Subcutaneous abdominal adipose tissue (tissue), 5 donors: ENCODE results near the gene DUSP28.

Source experiments
- H3K27ac ChIP-seq: one replicate; pipeline ENCODE4 v1.7.0; 2013; ENCODE audit warnings: low read depth, mild to moderate bottlenecking, inconsistent platforms, low read length, moderate library complexity
- H3K27me3 ChIP-seq, 5 donors: one replicate each; pipeline ENCODE4 v1.7.0; 2013; ENCODE audit warnings: low read length in 5 of 5, inconsistent platforms in 1 of 5; ENCODE audit not compliant: control insufficient read depth in 5 of 5, insufficient read depth in 4 of 5
- H3K36me3 ChIP-seq, 5 donors: one replicate each; pipeline ENCODE4 v1.7.0; 2013; ENCODE audit warnings: low read length in 5 of 5; ENCODE audit not compliant: control insufficient read depth in 5 of 5, insufficient read depth in 5 of 5
- H3K4me1 ChIP-seq, 5 donors: one replicate each; pipeline ENCODE4 v1.7.0; 2013; ENCODE audit warnings: low read length in 5 of 5, mild to moderate bottlenecking in 3 of 5, moderate library complexity in 1 of 5; ENCODE audit not compliant: control insufficient read depth in 5 of 5, insufficient read depth in 5 of 5
- H3K4me3 ChIP-seq, 5 donors: one replicate each; pipeline ENCODE4 v1.7.0; 2013; ENCODE audit warnings: low read length in 5 of 5, low read depth in 1 of 5
- H3K9ac ChIP-seq, 5 donors: one replicate each; pipeline ENCODE4 v1.7.0; 2013; ENCODE audit warnings: low read length in 5 of 5, mild to moderate bottlenecking in 4 of 5, moderate library complexity in 3 of 5
- H3K9me3 ChIP-seq, 5 donors: one replicate each; pipeline ENCODE4 v1.7.0; 2013; ENCODE audit warnings: low read length in 5 of 5; ENCODE audit not compliant: control insufficient read depth in 5 of 5
- donor health status: healthy.
- donor health status: healthy.
- donor health status: healthy.
- donor health status: healthy.
- donor health status: healthy.

The DUSP28 gene

GRCh38 chr2:240573071-240573515, 12.9 kb downstream of the DUSP28 start:
- Histone ChIP-seq H3K27me3 (no peaks in the 10 kb centered on the region), H3K27ac (no peak overlapping the region), H3K36me3 (peaks cover 0 to 67% (median 59%) of the 10 kb centered on the region in 5 donors), H3K9ac (peak overlapping the region in 2 of 5 donors; percentile 8 to 12), H3K9me3 (no peaks in the 10 kb centered on the region), H3K4me3 (no peak overlapping the region), H3K4me1 (peaks cover 5 to 35% (median 30%) of the 10 kb centered on the region in 5 donors)

- Histone ChIP-seq H3K4me1 (peaks cover 5 to 42% (median 34%) of the 10 kb centered on the region in 5 donors), H3K27ac (no peak overlapping the region), H3K36me3 (peaks cover 0 to 72% (median 65%) of the 10 kb centered on the region in 5 donors)
Measured at GRCh38 chr2:240573516-240574385, 13.6 kb downstream of the DUSP28 start.

GRCh38 chr2:240574386-240575100, 14.4 kb downstream of the DUSP28 start:
- no peak overlapping the region for H3K27ac ChIP-seq
- H3K27me3 ChIP-seq, result no peaks in the 10 kb centered on the region
- no peak overlapping the region for H3K9ac ChIP-seq
- peaks cover 0 to 72% (median 66%) of the 10 kb centered on the region in 5 donors for H3K36me3 ChIP-seq
- H3K4me1 ChIP-seq, result peaks cover 1 to 44% (median 30%) of the 10 kb centered on the region in 5 donors
- H3K4me3 ChIP-seq, result no peak overlapping the region
- H3K9me3 ChIP-seq, result no peaks in the 10 kb centered on the region

More at GRCh38 chr2:240573516-240574385, 13.6 kb downstream of the DUSP28 start:
- no peaks in the 10 kb centered on the region for H3K9me3 ChIP-seq
- no peaks in the 10 kb centered on the region for H3K27me3 ChIP-seq
- no peak overlapping the region for H3K9ac ChIP-seq
- no peak overlapping the region for H3K4me3 ChIP-seq

- Histone ChIP-seq H3K4me3 (no peak overlapping the region), H3K27me3 (no peaks in the 10 kb centered on the region), H3K27ac (no peak overlapping the region), H3K4me1 (peaks cover 1 to 44% (median 30%) of the 10 kb centered on the region in 5 donors), H3K36me3 (peaks cover 0 to 72% (median 66%) of the 10 kb centered on the region in 5 donors), H3K9me3 (no peaks in the 10 kb centered on the region), H3K9ac (no peak overlapping the region)
Measured at GRCh38 chr2:240575101-240575965, 15.2 kb downstream of the DUSP28 start.

GRCh38 chr2:240576036-240576435, 15.9 kb downstream of the DUSP28 start:
- H3K4me1 ChIP-seq, result peaks cover 1 to 41% (median 27%) of the 10 kb centered on the region in 5 donors
- no peaks in the 10 kb centered on the region for H3K27me3 ChIP-seq
- no peak overlapping the region for H3K9ac ChIP-seq
- H3K4me3 ChIP-seq, result no peak overlapping the region
- no peak overlapping the region for H3K27ac ChIP-seq
- H3K9me3 ChIP-seq, result no peaks in the 10 kb centered on the region
- peaks cover 0 to 72% (median 66%) of the 10 kb centered on the region in 5 donors for H3K36me3 ChIP-seq

- H3K27me3 ChIP-seq, result no peaks in the 10 kb centered on the region
- peaks cover 0 to 69% (median 63%) of the 10 kb centered on the region in 5 donors for H3K36me3 ChIP-seq
- H3K4me1 ChIP-seq, result peaks cover 1 to 35% (median 23%) of the 10 kb centered on the region in 5 donors
Measured at GRCh38 chr2:240576436-240577205, 16.5 kb downstream of the DUSP28 start.

GRCh38 chr2:240577281-240578109, 17.3 kb downstream of the DUSP28 start:
- H3K9me3 ChIP-seq, result no peaks in the 10 kb centered on the region
- H3K4me3 ChIP-seq, result no peak overlapping the region
- H3K36me3 ChIP-seq, result peaks cover 0 to 64% (median 56%) of the 10 kb centered on the region in 5 donors
- no peaks in the 10 kb centered on the region for H3K27me3 ChIP-seq
- H3K9ac ChIP-seq, result no peak overlapping the region
- H3K4me1 ChIP-seq, result peaks cover 1 to 33% (median 21%) of the 10 kb centered on the region in 5 donors
- no peak overlapping the region for H3K27ac ChIP-seq

More at GRCh38 chr2:240576436-240577205, 16.5 kb downstream of the DUSP28 start:
- no peak overlapping the region for H3K9ac ChIP-seq
- H3K4me3 ChIP-seq, result no peak overlapping the region
- no peak overlapping the region for H3K27ac ChIP-seq
- H3K9me3 ChIP-seq, result no peaks in the 10 kb centered on the region

GRCh38 chr2:240578110-240578450, 17.9 kb downstream of the DUSP28 start:
- H3K9ac ChIP-seq, result peak overlapping the region in 1 of 5 donors; percentile 22
- H3K27me3 ChIP-seq, result no peaks in the 10 kb centered on the region
- peaks cover 0 to 60% (median 55%) of the 10 kb centered on the region in 5 donors for H3K36me3 ChIP-seq
- no peaks in the 10 kb centered on the region for H3K9me3 ChIP-seq
- peaks cover 1 to 33% (median 21%) of the 10 kb centered on the region in 5 donors for H3K4me1 ChIP-seq
- H3K4me3 ChIP-seq, result no peak overlapping the region
- H3K27ac ChIP-seq, result no peak overlapping the region
